ENCODE data around the gene PLCL2. TPM values are rescaled to one million over a fixed set of nuclear protein-coding genes. Genes with fewer than 3 reads are reported as not detected.

Gene PLCL2
- total and polyA plus RNA-seq, 2 donors (not counting 3 experiments of a cell fraction or from before 2014, with no cell fraction given): 2.3 to 10.7 TPM

- BruUV-seq (replicated peaks): no TSS peak
- ChIA-PET POLR2A (no interaction called here), CTCF (no interaction called here)
- DNase-seq (ENCODE audit: low read depth, low spot score) (no peak), FAIRE-seq (no peak)
- Histone ChIP-seq H3K9ac (replicated peaks; ENCODE audit: extremely low read depth, insufficient read depth, low read length) (no peak overlapping the region), H3K4me1 (ENCODE audit: control insufficient read depth, extremely low read depth, insufficient read depth, low read length) (no peaks in the 10 kb centered on the region), H2AFZ (ENCODE audit: low read depth, low read length) (no peak overlapping the region), H3K27me3 (ENCODE audit: control insufficient read depth in 2 of 2, insufficient read depth in 2 of 2, low read length in 2 of 2) (no peaks in the 10 kb centered on the region), H3K79me2 (ENCODE audit: control insufficient read depth, insufficient read depth, low read length) (no peaks in the 10 kb centered on the region), H3K9me3 (replicated peaks; ENCODE audit: control insufficient read depth, insufficient read depth, low read length) (no peaks in the 10 kb centered on the region), H4K20me1 (replicated peaks; ENCODE audit: control insufficient read depth, extremely low read depth, insufficient read depth, low read length) (no peaks in the 10 kb centered on the region), H3K36me3 (ENCODE audit: control insufficient read depth in 2 of 2, extremely low read depth in 1 of 2, insufficient read depth in 2 of 2, low read length in 2 of 2) (no peaks in the 10 kb centered on the region), H3K4me3 (replicated peaks in 1 of 3; ENCODE audit: insufficient read depth in 1 of 3, low read depth in 1 of 3, low read length in 3 of 3) (no peak overlapping the region), H3K27ac (ENCODE audit: insufficient read depth, low read depth, low read length) (no peak overlapping the region), H3K9me1 (replicated peaks; ENCODE audit: control insufficient read depth, extremely low read depth, insufficient read depth, low read length) (no peaks in the 10 kb centered on the region), H3K4me2 (ENCODE audit: insufficient read depth, low read length) (no peak overlapping the region)
- intact Hi-C loops (cut with micrococcal nuclease): no loop called here
- no peak for TF ChIP-seq FOS (IDR thresholded peaks at IDR 0.05; ENCODE audit: borderline replicate concordance, insufficient read depth, low read length)
- TF ChIP-seq, protein P1, sequence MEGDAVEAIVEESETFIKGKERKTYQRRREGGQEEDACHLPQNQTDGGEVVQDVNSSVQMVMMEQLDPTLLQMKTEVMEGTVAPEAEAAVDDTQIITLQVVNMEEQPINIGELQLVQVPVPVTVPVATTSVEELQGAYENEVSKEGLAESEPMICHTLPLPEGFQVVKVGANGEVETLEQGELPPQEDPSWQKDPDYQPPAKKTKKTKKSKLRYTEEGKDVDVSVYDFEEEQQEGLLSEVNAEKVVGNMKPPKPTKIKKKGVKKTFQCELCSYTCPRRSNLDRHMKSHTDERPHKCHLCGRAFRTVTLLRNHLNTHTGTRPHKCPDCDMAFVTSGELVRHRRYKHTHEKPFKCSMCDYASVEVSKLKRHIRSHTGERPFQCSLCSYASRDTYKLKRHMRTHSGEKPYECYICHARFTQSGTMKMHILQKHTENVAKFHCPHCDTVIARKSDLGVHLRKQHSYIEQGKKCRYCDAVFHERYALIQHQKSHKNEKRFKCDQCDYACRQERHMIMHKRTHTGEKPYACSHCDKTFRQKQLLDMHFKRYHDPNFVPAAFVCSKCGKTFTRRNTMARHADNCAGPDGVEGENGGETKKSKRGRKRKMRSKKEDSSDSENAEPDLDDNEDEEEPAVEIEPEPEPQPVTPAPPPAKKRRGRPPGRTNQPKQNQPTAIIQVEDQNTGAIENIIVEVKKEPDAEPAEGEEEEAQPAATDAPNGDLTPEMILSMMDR (IDR thresholded peaks at IDR 0.05; ENCODE audit: extremely low read depth in 1 of 2, insufficient read depth in 1 of 2, low read depth in 1 of 2, low read length in 2 of 2): no peak
- TF ChIP-seq POLR2AphosphoS5 (IDR thresholded peaks at IDR 0.05; ENCODE audit: insufficient read depth, low read depth, low read length): no peak
- no peak for TF ChIP-seq GATA2 (IDR thresholded peaks at IDR 0.05; ENCODE audit: insufficient read depth, insufficient read length, low read depth, low read length)
- TF ChIP-seq MYC (IDR thresholded peaks at IDR 0.05; ENCODE audit: low read depth, low read length): no peak
- TF ChIP-seq JUN (IDR thresholded peaks at IDR 0.05; ENCODE audit: borderline replicate concordance, insufficient read depth, insufficient read length, low read depth): no peak
- TF ChIP-seq POLR2A (IDR thresholded peaks at IDR 0.05; ENCODE audit: low read depth, low read length): no peak
- TF ChIP-seq MAX (IDR thresholded peaks at IDR 0.05; ENCODE audit: insufficient read depth, insufficient read length): no peak
- no peak for TF ChIP-seq EZH2 (IDR thresholded peaks at IDR 0.05; ENCODE audit: borderline replicate concordance, low read depth, low read length, severe bottlenecking)
- dilution Hi-C loops (cut with MboI; ENCODE audit: extremely low pct_ligation_motif_present, low sequenced_read_pairs): no loop called here
Observed at GRCh38 chr3:17087509-17087908, 202.8 kb downstream of the PLCL2 start.
